IPS-20b (cell line): ENCODE measurements around the gene DNAAF8.

Source experiments
- H3K27ac ChIP-seq: one replicate; pipeline ENCODE4 v1.5.1; 2013; ENCODE audit warnings: low read length
- H3K27me3 ChIP-seq: 2 replicates; pipeline ENCODE4 v1.6.1; 2013; ENCODE audit warnings: mild to moderate bottlenecking, low read length, inconsistent platforms; ENCODE audit not compliant: insufficient read depth
- H3K36me3 ChIP-seq: 2 replicates; pipeline ENCODE4 v1.6.1; 2013; ENCODE audit warnings: low read depth, mild to moderate bottlenecking, inconsistent platforms, low read length, moderate library complexity; ENCODE audit not compliant: insufficient read depth
- H3K4me1 ChIP-seq: 2 replicates; pipeline ENCODE4 v1.6.1; 2013; ENCODE audit warnings: mild to moderate bottlenecking, control low read depth, inconsistent platforms, low read length, moderate library complexity; ENCODE audit not compliant: insufficient read depth
- H3K4me3 ChIP-seq: 2 replicates; pipeline ENCODE4 v1.5.1; 2013; ENCODE audit warnings: mild to moderate bottlenecking, low read length, inconsistent platforms
- H3K9ac ChIP-seq: 2 replicates; pipeline ENCODE4 v1.6.1; 2013; ENCODE audit warnings: low read depth, mild to moderate bottlenecking, inconsistent platforms, low read length, moderate library complexity
- H3K9me3 ChIP-seq: 2 replicates; pipeline ENCODE4 v1.6.1; 2013; ENCODE audit warnings: mild to moderate bottlenecking, low read depth, low read length, inconsistent platforms; ENCODE audit not compliant: insufficient read depth

The DNAAF8 gene

DNA sequence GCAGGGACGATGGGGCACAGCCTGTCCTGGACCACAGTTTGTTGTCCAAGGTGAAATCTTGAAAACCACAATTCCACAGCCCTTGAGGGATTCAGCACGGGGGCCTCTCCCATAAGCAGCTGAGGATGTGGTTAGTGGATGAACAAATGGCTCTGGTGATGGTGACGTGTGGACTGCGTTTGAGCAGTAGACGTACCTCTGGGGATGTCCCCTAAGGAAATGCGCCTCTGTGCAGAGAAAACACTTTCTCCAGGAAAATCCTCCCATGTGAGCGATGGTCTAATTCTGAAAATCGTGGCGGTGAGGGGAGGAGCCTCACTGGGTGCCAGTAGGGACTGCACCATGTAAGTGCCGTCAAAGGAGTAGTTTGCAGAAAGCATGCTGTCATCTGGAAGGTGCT is 56.5 kb downstream of the DNAAF8 start:
- H3K27ac ChIP-seq = no peak overlapping the region
- H3K4me1 ChIP-seq = peaks cover 8% of the 10 kb centered on the region
- H3K9ac ChIP-seq = no peak overlapping the region
- H3K27me3 ChIP-seq = no peaks in the 10 kb centered on the region
- no peaks in the 10 kb centered on the region for H3K9me3 ChIP-seq
- no peaks in the 10 kb centered on the region for H3K36me3 ChIP-seq
- H3K4me3 ChIP-seq = no peak overlapping the region

DNA sequence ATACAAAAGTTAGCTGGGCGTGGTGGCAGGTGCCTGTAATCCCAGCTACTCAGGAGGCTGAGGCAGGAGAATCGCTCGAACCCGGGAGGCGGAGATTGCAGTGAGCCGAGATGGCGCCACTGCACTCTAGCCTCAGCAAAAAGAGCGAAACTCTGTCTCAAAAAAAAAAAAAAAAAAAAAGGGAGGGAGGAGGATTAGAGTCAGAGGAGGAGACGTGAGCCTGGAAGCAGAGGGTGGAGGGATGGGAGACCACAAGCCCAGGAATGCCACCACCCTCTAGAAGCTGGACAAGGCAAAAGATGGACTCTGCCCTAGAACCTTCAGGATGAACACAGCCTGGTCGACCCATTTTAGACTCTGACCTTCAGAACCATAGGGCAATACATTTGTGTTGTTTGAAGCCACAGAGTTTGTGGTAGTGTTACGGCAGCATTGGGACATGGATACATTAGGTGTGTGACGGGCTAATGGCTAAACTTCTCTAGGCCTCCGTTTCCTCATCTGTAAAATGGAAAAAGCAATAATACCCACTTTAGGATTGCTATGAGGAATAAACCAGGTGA is 58.7 kb downstream of the DNAAF8 start:
- H3K4me1 ChIP-seq = peaks cover 6% of the 10 kb centered on the region

DNA sequence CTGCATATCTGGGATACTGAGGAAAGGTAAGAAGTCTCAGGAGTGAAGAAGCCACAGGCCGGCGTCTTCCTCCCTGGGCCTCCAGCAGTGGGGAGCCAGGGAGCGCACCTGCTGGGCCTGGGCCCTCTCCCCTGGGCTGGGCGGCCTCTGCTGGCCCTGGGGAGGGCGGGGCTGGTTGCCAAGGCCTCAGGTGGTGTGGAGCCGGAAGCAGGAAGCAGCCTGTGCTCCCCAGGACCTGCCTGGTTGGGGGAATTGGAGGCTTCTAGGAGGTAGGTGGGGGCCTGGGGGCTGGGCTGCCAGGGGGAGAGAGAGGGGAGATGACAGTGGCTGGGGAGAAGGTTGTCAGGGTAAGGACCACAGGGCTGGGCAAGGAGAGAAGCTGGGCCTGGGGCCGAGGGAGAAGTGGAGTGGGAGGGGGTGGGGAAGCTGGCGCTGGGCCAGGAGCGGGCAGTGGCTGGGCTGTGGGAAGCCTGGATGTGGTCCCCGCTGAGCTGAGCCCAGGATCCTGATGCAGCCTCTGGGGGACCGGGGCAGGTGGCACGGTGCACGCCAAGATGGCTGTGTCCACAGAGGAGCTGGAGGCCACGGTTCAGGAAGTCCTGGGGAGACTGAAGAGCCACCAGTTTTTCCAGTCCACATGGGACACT is 61.0 kb downstream of the DNAAF8 start, which contains the start of gene SMIM22:
Gene SMIM22, plus strand, starts transcription at position 189 of the 647 bp plus-strand sequence. Its CDS starts 366 bp downstream, at position 555.
- no peaks in the 10 kb centered on the region for H3K27me3 ChIP-seq
- no peak within 1 kb of the TSS for H3K27ac ChIP-seq
- H3K4me1 ChIP-seq = no peaks in the 10 kb centered on the region
- H3K4me3 ChIP-seq = no peak within 1 kb of the TSS
- H3K36me3 ChIP-seq = peaks cover 11% of the 10 kb centered on the region; the same call in 1 of the 2 replicates
- no peaks in the 10 kb centered on the region for H3K9me3 ChIP-seq
- H3K9ac ChIP-seq = no peak within 1 kb of the TSS

More for the DNA sequence above, 58.7 kb downstream of the DNAAF8 start:
- Histone ChIP-seq H3K36me3 (peaks cover 4% of the 10 kb centered on the region; the same call in 1 of the 2 replicates), H3K9ac (no peak overlapping the region), H3K27ac (no peak overlapping the region), H3K9me3 (no peaks in the 10 kb centered on the region), H3K4me3 (no peak overlapping the region), H3K27me3 (no peaks in the 10 kb centered on the region)

DNA sequence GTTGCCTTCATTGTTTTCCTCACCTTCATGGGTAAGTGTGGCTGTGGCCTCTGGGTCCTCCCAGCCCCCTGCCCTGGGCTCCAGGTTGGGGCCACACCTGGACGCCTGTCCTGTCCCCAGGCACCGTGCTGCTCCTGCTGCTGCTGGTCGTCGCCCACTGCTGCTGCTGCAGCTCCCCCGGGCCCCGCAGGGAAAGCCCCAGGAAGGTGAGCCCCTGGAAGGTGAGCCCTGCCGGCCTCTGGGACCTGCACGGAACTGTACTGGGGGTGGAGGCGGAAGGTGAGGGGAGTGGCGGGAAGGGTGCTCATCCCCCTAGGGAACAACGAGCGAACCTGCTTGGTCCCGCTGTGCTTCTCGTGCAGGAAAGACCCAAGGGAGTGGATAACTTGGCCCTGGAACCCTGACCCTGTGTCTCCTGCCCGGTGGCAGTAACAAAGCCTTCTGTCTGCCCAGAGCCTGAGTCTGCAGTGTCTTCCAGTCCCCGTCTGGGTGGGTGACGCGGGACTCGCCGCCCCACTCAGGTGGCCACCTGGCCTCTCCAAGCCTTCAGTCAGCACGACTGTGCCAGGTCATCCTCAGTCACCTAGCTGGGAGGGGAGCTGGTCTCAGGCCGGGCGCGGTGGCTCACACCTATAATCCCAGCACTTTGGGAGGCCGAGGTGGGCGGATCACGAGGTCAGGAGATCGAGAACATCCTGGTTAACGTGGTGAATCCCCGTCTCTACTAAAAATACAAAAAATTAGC is 61.7 kb downstream of the DNAAF8 start:
- H3K27me3 ChIP-seq = no peaks in the 10 kb centered on the region
- H3K4me1 ChIP-seq = peaks cover 2% of the 10 kb centered on the region
- H3K9me3 ChIP-seq = no peaks in the 10 kb centered on the region
- no peak overlapping the region for H3K9ac ChIP-seq
- no peak overlapping the region for H3K27ac ChIP-seq
- peaks cover 11% of the 10 kb centered on the region; the same call in 1 of the 2 replicates for H3K36me3 ChIP-seq
- H3K4me3 ChIP-seq = no peak overlapping the region

DNA sequence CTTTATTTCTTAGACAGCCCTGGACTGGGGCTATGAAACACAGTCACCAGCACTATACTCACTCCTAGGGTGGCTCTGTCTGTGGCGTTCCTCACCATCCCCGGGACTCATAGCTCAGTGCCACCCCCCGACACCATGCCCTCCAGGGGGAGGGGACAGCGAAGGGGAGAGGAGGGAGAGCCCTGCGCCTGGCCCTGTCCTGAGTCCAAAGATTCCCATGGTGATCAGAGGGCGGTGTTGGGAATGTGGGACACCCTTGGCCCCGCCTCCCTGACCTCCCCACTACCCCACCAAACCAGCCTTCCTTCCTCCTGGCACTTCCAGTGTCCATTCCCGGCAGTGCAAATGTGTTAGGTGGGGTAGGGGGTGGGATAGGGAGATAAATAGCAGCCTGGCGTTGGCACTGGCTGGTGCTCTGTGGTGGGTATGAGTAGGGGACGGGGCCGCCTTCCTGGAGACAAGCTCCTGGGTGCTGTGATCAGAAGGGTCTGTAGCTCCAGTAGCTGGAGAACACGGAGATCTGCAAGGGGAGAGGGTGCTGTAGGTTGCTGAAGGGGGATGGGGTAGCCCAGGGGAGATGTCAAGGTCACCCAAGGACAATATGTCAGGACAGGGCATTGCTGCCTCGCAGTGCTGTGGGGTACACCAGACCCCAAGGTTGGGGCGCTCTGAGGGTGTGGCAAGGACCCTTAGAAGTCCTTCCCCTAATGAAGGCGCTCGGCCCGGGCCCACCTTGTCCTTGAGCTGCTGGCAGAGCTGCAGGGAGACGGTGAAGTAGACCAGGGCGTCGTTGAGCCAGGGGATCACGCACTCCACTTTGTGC is 62.9 kb downstream of the DNAAF8 start:
- Histone ChIP-seq H3K36me3 (peaks cover 11% of the 10 kb centered on the region; the same call in 1 of the 2 replicates), H3K4me1 (peaks cover 5% of the 10 kb centered on the region), H3K27ac (no peak overlapping the region)

DNA sequence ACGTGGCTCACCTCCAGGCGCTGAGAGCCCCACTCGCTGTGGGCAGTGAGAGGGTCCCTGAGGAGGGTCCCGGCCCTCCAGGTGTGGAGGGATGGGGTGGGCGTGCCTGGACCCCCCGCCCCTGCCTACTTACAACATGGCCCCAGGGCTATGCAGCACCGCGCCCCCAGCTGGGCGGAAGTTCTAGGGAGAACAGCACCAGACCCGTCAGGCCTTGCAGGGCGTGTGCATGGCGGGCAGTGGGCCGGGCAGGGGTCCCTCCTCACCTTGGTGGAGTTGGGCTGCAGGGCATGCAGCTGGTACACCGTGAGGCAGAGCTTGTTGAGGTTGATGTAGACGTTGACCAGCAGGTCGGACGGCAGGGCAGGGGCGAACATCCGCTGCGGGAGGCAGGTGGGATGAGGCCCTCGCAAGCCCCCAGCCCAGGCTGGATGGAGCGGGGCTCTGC is 63.5 kb downstream of the DNAAF8 start:
- no peaks in the 10 kb centered on the region for H3K27me3 ChIP-seq
- no peak overlapping the region for H3K27ac ChIP-seq
- H3K36me3 ChIP-seq = peaks cover 11% of the 10 kb centered on the region; the same call in 1 of the 2 replicates
- H3K4me1 ChIP-seq = peaks cover 5% of the 10 kb centered on the region
- no peak overlapping the region for H3K9ac ChIP-seq
- H3K9me3 ChIP-seq = no peaks in the 10 kb centered on the region
- H3K4me3 ChIP-seq = no peak overlapping the region

More for the DNA sequence above, 62.9 kb downstream of the DNAAF8 start:
- no peaks in the 10 kb centered on the region for H3K9me3 ChIP-seq
- no peaks in the 10 kb centered on the region for H3K27me3 ChIP-seq
- H3K9ac ChIP-seq = no peak overlapping the region
- H3K4me3 ChIP-seq = no peak overlapping the region

DNA sequence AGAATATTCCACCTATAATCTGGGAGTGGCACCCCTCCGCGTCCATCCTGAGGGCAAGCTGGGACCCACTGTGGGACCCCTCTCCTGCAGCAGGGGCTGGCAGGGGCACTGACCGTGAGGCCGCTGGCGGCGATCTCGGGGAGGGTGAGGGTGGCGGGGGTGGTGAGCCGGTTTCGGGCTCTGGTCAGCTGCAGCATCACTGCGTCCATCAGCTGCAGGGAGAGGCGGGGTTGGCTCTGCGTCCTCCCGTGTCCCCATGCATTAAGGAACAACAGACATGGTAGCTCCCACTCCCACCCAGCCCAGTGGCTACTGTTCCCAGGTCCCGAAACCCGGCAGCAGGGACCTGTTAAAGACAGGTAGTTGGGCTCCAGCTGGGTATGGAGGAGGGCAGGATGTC is 64.1 kb downstream of the DNAAF8 start:
- no peaks in the 10 kb centered on the region for H3K27me3 ChIP-seq
- peaks cover 11% of the 10 kb centered on the region; the same call in 1 of the 2 replicates for H3K36me3 ChIP-seq
- no peak overlapping the region for H3K9ac ChIP-seq
- no peaks in the 10 kb centered on the region for H3K9me3 ChIP-seq
- no peak overlapping the region for H3K27ac ChIP-seq
- H3K4me1 ChIP-seq = peaks cover 9% of the 10 kb centered on the region
- no peak overlapping the region for H3K4me3 ChIP-seq
